Psoas muscle (tissue), 8 donors: ENCODE measurements around the gene DNMT1. TPM values are rescaled to one million over a fixed set of nuclear protein-coding genes. Genes with fewer than 3 reads are reported as not detected.

Experiments
- ATAC-seq, 4 donors: fragments of 200-7000 bp; cut with Tn5 transposase; one replicate each; pipeline ENCODE4 v1.9.1; 2020; ENCODE audit warnings: moderate library complexity in 3 of 4, mild to moderate bottlenecking in 2 of 4
- DNase-seq, 2 donors: peaks; one replicate each; pipeline ENCODE4 v3.0.0-alpha.2; 2020
- H3K27ac ChIP-seq: fragments of 200-600 bp; one replicate; pipeline ENCODE4 v1.8.0; 2022
- H3K27me3 ChIP-seq, 3 donors: fragments of 200-600 bp in 1 of 3; one replicate each; pipeline versions ENCODE4 v1.6.1 to v1.8.0; 2013 to 2022; ENCODE audit warnings: low read length in 2 of 3, mild to moderate bottlenecking in 2 of 3, moderate library complexity in 1 of 3; ENCODE audit not compliant: insufficient read depth in 3 of 3
- H3K36me3 ChIP-seq, 2 donors: fragments of 200-600 bp in 1 of 2; one replicate each; pipeline versions ENCODE4 v1.6.1 to v1.8.0; 2013 to 2022; ENCODE audit warnings: low read depth in 1 of 2, mild to moderate bottlenecking in 1 of 2, moderate library complexity in 1 of 2; ENCODE audit not compliant: insufficient read depth in 1 of 2
- H3K4me1 ChIP-seq: fragments of 200-600 bp; one replicate; pipeline ENCODE4 v1.8.0; 2022
- H3K4me3 ChIP-seq: fragments of 200-600 bp; one replicate; pipeline ENCODE4 v1.8.0; 2022; ENCODE audit warnings: mild to moderate bottlenecking
- H3K9me3 ChIP-seq: fragments of 200-600 bp; one replicate; pipeline ENCODE4 v1.8.0; 2022
- CTCF ChIP-seq: fragments of 200-600 bp; IDR thresholded peaks from one replicate; pipeline ENCODE4 v1.8.0; 2022; ENCODE audit warnings: antibody characterized with exemption
- WGBS, 3 donors: extraction: QIAGEN DNeasy Blood & Tissue Kit; methylation state at CpG; one replicate each; pipeline versions ENCODE4 v1.1.6 to v1.1.7; 2013; 5-methylcytosine and 5-hydroxymethylcytosine counted together
- intact Hi-C, 2 donors: fragments of 100-400 bp; cut with DNase I; formaldehyde crosslinking; loops; one replicate each; pipeline versions ENCODE4 v1.11.0 to v1.14.2; 2022
- polyA plus RNA-seq, 3 donors: library from polyadenylated mRNA; stranded (reverse); fragments of 200-250 nt; gene quantifications; one replicate each; pipeline ENCODE4 v1.2.3, GENCODE V29; 2013
- total RNA-seq, 4 donors: library from RNA; stranded (reverse); fragmentation: NEBNext Ultra II Directional in 2 of 4; extraction: Animal tissue kit (Norgen Biotek cat#: 25700) in 2 of 4; gene quantifications; one replicate each; pipeline versions ENCODE4 v1.2.1 to v1.2.4, GENCODE V29; 2021 to 2023
- donor health status: healthy with polysubstance abuse.
- donor health status: DM: no; HTN: no; CAD: no; lungs with moderate emphysema.
- donor health status: Bipolar disorder and iron deficiency.
- donor health status: healthy.
- donor health status: DM: yes; HTN: yes; CAD: no.
- donor health status: DM: no; HTN: no; CAD: no.
- donor health status: DM: no; HTN: no; CAD: no.
- donor health status: DM: yes; HTN: yes; CAD: no.

DNMT1 gene
- total and polyA plus RNA-seq, 7 donors = 7.1 to 25.2 (median 13.5) TPM

- no peak overlapping the region for H3K4me3 ChIP-seq
- no peak for TF ChIP-seq CTCF
- no peak overlapping the region for H3K27ac ChIP-seq
- intact Hi-C loops = no loop called here
- H3K27me3 ChIP-seq = peaks cover 0 to 20% (median 0%) of the 10 kb centered on the region in 3 donors
- DNase-seq = no peak
- H3K36me3 ChIP-seq = no peaks in the 10 kb centered on the region
- no peaks in the 10 kb centered on the region for H3K9me3 ChIP-seq
- H3K4me1 ChIP-seq = peaks cover 6% of the 10 kb centered on the region
- 70 to 88% (median 76%) methylated on average over 4 of the region's 4 CpGs for WGBS, 3 donors
- ATAC-seq = no peak
These were observed 40.2 kb upstream of the DNMT1 start for GRCh38 chr19:10235003-10235402.

GRCh38 chr19:10233946-10234345 is 39.2 kb upstream of the DNMT1 start:
- Histone ChIP-seq H3K4me3 (no peak overlapping the region), H3K4me1 (peaks cover 8% of the 10 kb centered on the region), H3K36me3 (no peaks in the 10 kb centered on the region), H3K27ac (no peak overlapping the region), H3K9me3 (no peaks in the 10 kb centered on the region), H3K27me3 (peaks cover 0 to 31% (median 0%) of the 10 kb centered on the region in 3 donors)
- ATAC-seq = no peak
- no peak for DNase-seq
- 68 to 78% (median 70%) methylated on average over 4 of the region's 4 CpGs for WGBS, 3 donors
- TF ChIP-seq CTCF = no peak
- intact Hi-C loops = no loop called here

- WGBS, 3 donors = 73 to 78% (median 75%) methylated on average over 8 of the region's 8 CpGs
- peaks cover 8% of the 10 kb centered on the region for H3K4me1 ChIP-seq
These were observed 37.0 kb upstream of the DNMT1 start for GRCh38 chr19:10231612-10232228.

GRCh38 chr19:10230861-10231611 is 36.3 kb upstream of the DNMT1 start, which contains the start of gene S1PR2:
Gene S1PR2 (minus strand): TSS chr19:10231331. CDS start chr19:10224905, 6,426 bp downstream.
- ATAC-seq (peak; percentile 52 to 71 (median 58)), DNase-seq (peak; percentile 87 to 88)
- peak within 1 kb of the TSS; percentile 79 for H3K4me3 ChIP-seq
- H3K9me3 ChIP-seq = no peaks in the 10 kb centered on the region
- H3K27me3 ChIP-seq = peaks cover 0 to 48% (median 0%) of the 10 kb centered on the region in 3 donors
- TF ChIP-seq CTCF = no peak
- H3K4me1 ChIP-seq = peaks cover 8% of the 10 kb centered on the region
- 1% methylated on average over 39 to 73 of the region's 73 CpGs for WGBS, 3 donors
- intact Hi-C loops = no loop called here
- H3K36me3 ChIP-seq = no peaks in the 10 kb centered on the region
- peak within 1 kb of the TSS; percentile 75 for H3K27ac ChIP-seq

More at GRCh38 chr19:10231612-10232228, 37.0 kb upstream of the DNMT1 start:
- DNase-seq = no peak
- TF ChIP-seq CTCF = no peak
- Histone ChIP-seq H3K4me3 (peak overlapping the region; percentile 79), H3K27ac (no peak overlapping the region), H3K9me3 (no peaks in the 10 kb centered on the region), H3K36me3 (no peaks in the 10 kb centered on the region), H3K27me3 (peaks cover 0 to 45% (median 0%) of the 10 kb centered on the region in 3 donors)
- ATAC-seq = no peak
- intact Hi-C loops = no loop called here
